Neuronal stem cell (in vitro differentiated cells): Measurements from ENCODE around the gene PPM1L.

Experiments used
- DNase-seq: peaks from one replicate; pipeline ENCODE4 v3.0.0-alpha.2; 2013; ENCODE audit warnings: low spot score
- H2AFZ ChIP-seq: one replicate; pipeline ENCODE4 v1.6.1; 2013; ENCODE audit warnings: mild to moderate bottlenecking, low read length, inconsistent platforms
- H2AK5ac ChIP-seq: 2 replicates; pipeline ENCODE4 v1.6.1; 2013; ENCODE audit warnings: low read depth, mild to moderate bottlenecking, inconsistent platforms, low read length, moderate library complexity, mixed read lengths
- H2BK120ac ChIP-seq: 2 replicates; pipeline ENCODE4 v1.6.1; 2013; ENCODE audit warnings: low read depth, mild to moderate bottlenecking, inconsistent platforms, low read length, moderate library complexity, mixed read lengths
- H2BK12ac ChIP-seq: one replicate; pipeline ENCODE4 v1.6.1; 2013; ENCODE audit warnings: low read length, inconsistent platforms
- H2BK15ac ChIP-seq: 2 replicates; pipeline ENCODE4 v1.6.1; 2013; ENCODE audit warnings: mild to moderate bottlenecking, low read length, inconsistent platforms, mixed read lengths
- H2BK5ac ChIP-seq: one replicate; pipeline ENCODE4 v1.6.1; 2013; ENCODE audit warnings: inconsistent platforms, mild to moderate bottlenecking, low read length, moderate library complexity
- H3K14ac ChIP-seq: one replicate; pipeline ENCODE4 v1.6.1; 2013; ENCODE audit warnings: low read length, inconsistent platforms
- H3K18ac ChIP-seq: 2 replicates; pipeline ENCODE4 v1.6.1; 2013; ENCODE audit warnings: low read length, inconsistent platforms
- H3K23ac ChIP-seq: 2 replicates; pipeline ENCODE4 v1.6.1; 2013; ENCODE audit warnings: low read depth, mild to moderate bottlenecking, mixed read lengths, low read length, inconsistent platforms; ENCODE audit not compliant: poor library complexity
- H3K27ac ChIP-seq: replicated peaks from 3 replicates; pipeline ENCODE4 v1.5.1; 2013; ENCODE audit warnings: low read length, inconsistent platforms
- H3K27me3 ChIP-seq, 3 experiments: 2 replicates each; pipeline ENCODE4 v1.6.1; 2013; ENCODE audit warnings: low read length in 3 of 3, mild to moderate bottlenecking in 2 of 3, inconsistent platforms in 1 of 3, low read depth in 1 of 3, mixed read lengths in 1 of 3, moderate library complexity in 1 of 3; ENCODE audit not compliant: control insufficient read depth in 3 of 3, insufficient read depth in 3 of 3
- H3K36me3 ChIP-seq, 2 donors: replicated peaks in 1 of 2; 2 replicates each; pipeline ENCODE4 v1.6.1; 2013; ENCODE audit warnings: low read length in 2 of 2; ENCODE audit not compliant: control insufficient read depth in 2 of 2, insufficient read depth in 2 of 2
- H3K4ac ChIP-seq: 2 replicates; pipeline ENCODE4 v1.6.1; 2013; ENCODE audit warnings: inconsistent platforms, mild to moderate bottlenecking, low read length, moderate library complexity
- H3K4me1 ChIP-seq, 2 donors: 1 replicate in 1 of 2; 2 replicates in 1 of 2; pipeline ENCODE4 v1.6.1; 2013; ENCODE audit warnings: low read length in 2 of 2, low read depth in 1 of 2; ENCODE audit not compliant: control insufficient read depth in 2 of 2, insufficient read depth in 1 of 2
- H3K4me2 ChIP-seq: one replicate; pipeline ENCODE4 v1.6.1; 2013; ENCODE audit warnings: mild to moderate bottlenecking, low read length, inconsistent platforms; ENCODE audit not compliant: insufficient read depth, poor library complexity, severe bottlenecking
- H3K4me3 ChIP-seq, 2 donors: 2 replicates each; pipeline ENCODE4 v1.5.1; 2013; ENCODE audit warnings: low read length in 2 of 2, mild to moderate bottlenecking in 2 of 2, inconsistent platforms in 1 of 2, moderate library complexity in 1 of 2
- H3K79me1 ChIP-seq: one replicate; pipeline ENCODE4 v1.6.1; 2013; ENCODE audit warnings: low read depth, mild to moderate bottlenecking, inconsistent platforms, low read length, moderate library complexity
- H3K9ac ChIP-seq: one replicate; pipeline ENCODE4 v1.6.1; 2013; ENCODE audit warnings: mild to moderate bottlenecking, low read depth, low read length, inconsistent platforms; ENCODE audit not compliant: poor library complexity
- H3K9me3 ChIP-seq, 2 donors: replicated peaks in 1 of 2; 2 replicates each; pipeline versions ENCODE3 to v1.6.1; 2013; ENCODE audit warnings: low read length in 2 of 2, mild to moderate bottlenecking in 2 of 2, inconsistent platforms in 1 of 2, low read depth in 1 of 2, mixed read lengths in 1 of 2, moderate library complexity in 1 of 2; ENCODE audit not compliant: control insufficient read depth in 2 of 2, insufficient read depth in 1 of 2
- H4K8ac ChIP-seq: one replicate; pipeline ENCODE4 v1.6.1; 2013; ENCODE audit warnings: low read depth, mild to moderate bottlenecking, inconsistent platforms, low read length, moderate library complexity
- H4K91ac ChIP-seq: one replicate; pipeline ENCODE4 v1.6.1; 2013; ENCODE audit warnings: low read length, low read depth, mild to moderate bottlenecking, inconsistent platforms; ENCODE audit not compliant: poor library complexity
- WGBS, 2 donors: extraction: QIAGEN DNeasy Blood & Tissue Kit; methylation state at CpG; one replicate each; pipeline ENCODE4 v1.1.7; 2013; ENCODE audit warnings: missing lambda C conversion rate in 2 of 2, mixed read lengths in 1 of 2; ENCODE audit not compliant: insufficient read length in 2 of 2, insufficient replicate concordance in 1 of 2; ENCODE audit errors: extremely low coverage in 2 of 2; 5-methylcytosine and 5-hydroxymethylcytosine counted together

Gene PPM1L

DNA sequence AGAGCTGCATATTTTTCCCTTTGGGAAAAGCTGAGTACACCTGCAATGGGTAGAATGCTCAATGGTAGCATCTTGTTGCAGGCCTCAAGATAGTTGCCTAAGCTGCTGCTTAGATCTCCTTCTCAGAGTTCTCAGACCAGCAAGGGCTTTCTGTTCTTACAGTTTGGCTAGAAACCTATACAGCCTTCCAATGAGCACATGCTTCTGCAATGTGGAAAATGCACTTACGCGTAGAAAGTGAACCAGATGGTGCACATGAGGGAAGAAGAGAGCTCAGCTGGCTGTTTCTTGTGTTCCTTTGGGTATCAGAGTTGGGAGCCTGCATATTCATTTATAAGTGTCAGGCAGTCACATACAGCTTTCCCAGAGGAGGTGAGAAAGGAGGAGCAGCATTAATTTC is 212.7 kb downstream of the PPM1L start:
- H3K27ac ChIP-seq, result no peak overlapping the region
- no peaks in the 10 kb centered on the region for H3K27me3 ChIP-seq
- H3K4ac ChIP-seq, result no peak overlapping the region
- no peak overlapping the region for H4K91ac ChIP-seq
- no peak overlapping the region for H3K18ac ChIP-seq
- no peak overlapping the region for H3K4me2 ChIP-seq
- H2AFZ ChIP-seq, result no peak overlapping the region
- H4K8ac ChIP-seq, result no peak overlapping the region
- H3K79me1 ChIP-seq, result no peaks in the 10 kb centered on the region
- no peaks in the 10 kb centered on the region for H3K36me3 ChIP-seq
- no peak overlapping the region for H3K9ac ChIP-seq
- DNase-seq, result no peak
- no CpG with 5 or more reads among the region's 2 CpGs for WGBS, 2 donors
- no peak overlapping the region for H3K4me3 ChIP-seq
- H3K14ac ChIP-seq, result no peak overlapping the region
- H2BK5ac ChIP-seq, result no peak overlapping the region
- no peaks in the 10 kb centered on the region for H3K4me1 ChIP-seq
- no peak overlapping the region for H2BK12ac ChIP-seq
- no peak overlapping the region for H2BK15ac ChIP-seq
- H3K9me3 ChIP-seq, result peaks cover 0 to 9% of the 10 kb centered on the region in 2 donors
- H2AK5ac ChIP-seq, result no peak overlapping the region
- no peak overlapping the region for H2BK120ac ChIP-seq
- no peak overlapping the region for H3K23ac ChIP-seq

DNA sequence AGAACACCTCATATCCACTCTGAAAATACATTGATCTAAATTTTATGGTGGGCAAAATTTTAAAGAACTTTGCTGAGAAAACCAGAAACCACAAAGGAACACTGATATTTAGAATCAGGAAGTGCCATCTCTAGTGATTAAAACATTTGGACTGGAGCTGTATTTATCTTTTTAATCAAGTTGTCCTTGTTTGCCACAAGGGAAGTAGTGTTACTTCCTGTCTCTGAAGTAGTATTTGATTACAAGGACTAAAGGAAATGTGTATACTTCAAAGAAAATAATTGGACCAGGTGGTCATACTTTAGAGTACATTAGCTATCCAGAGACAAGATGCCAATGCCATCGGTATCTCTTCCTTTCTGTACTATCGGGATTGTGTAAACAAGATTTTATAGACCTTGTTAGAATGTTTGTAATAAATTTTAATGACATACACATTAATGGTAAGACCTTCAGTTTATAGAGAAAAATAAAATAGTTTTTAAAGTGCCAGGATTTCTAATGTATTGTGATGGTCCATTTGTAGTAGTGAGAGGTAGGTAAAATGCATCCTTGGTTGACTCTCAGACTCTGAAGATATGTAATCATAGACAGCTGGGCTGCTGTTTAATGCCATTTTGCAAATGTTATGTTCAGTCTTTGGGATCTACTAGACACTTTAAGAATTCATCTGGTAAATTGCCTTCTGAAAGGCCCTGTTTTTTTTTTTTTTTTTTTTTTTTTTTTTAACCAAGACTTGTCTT is 217.2 kb downstream of the PPM1L start:
- no peak overlapping the region for H3K18ac ChIP-seq
- H3K36me3 ChIP-seq, result no peaks in the 10 kb centered on the region
- no peak overlapping the region for H2AK5ac ChIP-seq
- H3K4me1 ChIP-seq, result no peaks in the 10 kb centered on the region
- H3K4me2 ChIP-seq, result no peak overlapping the region
- WGBS, 2 donors, result no CpG with 5 or more reads among the region's 2 CpGs
- no peak overlapping the region for H3K23ac ChIP-seq
- no peak overlapping the region for H4K8ac ChIP-seq
- no peak overlapping the region for H3K9ac ChIP-seq
- H3K27me3 ChIP-seq, result no peaks in the 10 kb centered on the region
- no peak overlapping the region for H2AFZ ChIP-seq
- H3K79me1 ChIP-seq, result no peaks in the 10 kb centered on the region
- no peak overlapping the region for H2BK12ac ChIP-seq
- H2BK5ac ChIP-seq, result no peak overlapping the region
- H4K91ac ChIP-seq, result no peak overlapping the region
- H2BK15ac ChIP-seq, result no peak overlapping the region
- no peak overlapping the region for H3K4ac ChIP-seq
- H3K14ac ChIP-seq, result no peak overlapping the region
- H3K9me3 ChIP-seq, result peaks cover 0 to 4% of the 10 kb centered on the region in 2 donors
- H2BK120ac ChIP-seq, result no peak overlapping the region
- DNase-seq, result no peak
- H3K27ac ChIP-seq, result no peak overlapping the region
- H3K4me3 ChIP-seq, result no peak overlapping the region

DNA sequence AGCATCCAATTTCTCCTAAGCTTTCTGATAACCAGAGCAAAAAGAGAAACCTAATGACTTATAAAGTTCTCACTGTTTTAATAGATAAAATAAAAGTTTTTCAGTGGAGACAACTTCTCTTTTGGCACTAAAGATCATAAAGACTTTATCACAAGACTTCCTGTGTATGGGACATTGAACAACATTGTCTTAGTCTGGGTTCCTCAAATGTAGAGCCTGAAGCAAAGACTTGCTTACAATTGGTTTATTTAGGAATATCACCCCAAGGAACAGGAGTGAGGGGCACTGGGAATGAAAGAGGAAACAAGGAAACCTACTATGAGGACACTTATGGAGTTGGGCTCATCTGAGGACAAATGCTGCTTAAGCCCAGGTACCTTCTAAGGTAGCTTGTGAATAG is 221.7 kb downstream of the PPM1L start:
- no peak overlapping the region for H2BK15ac ChIP-seq
- no peak for DNase-seq
- peaks cover 0 to 15% of the 10 kb centered on the region in 2 donors for H3K9me3 ChIP-seq

DNA sequence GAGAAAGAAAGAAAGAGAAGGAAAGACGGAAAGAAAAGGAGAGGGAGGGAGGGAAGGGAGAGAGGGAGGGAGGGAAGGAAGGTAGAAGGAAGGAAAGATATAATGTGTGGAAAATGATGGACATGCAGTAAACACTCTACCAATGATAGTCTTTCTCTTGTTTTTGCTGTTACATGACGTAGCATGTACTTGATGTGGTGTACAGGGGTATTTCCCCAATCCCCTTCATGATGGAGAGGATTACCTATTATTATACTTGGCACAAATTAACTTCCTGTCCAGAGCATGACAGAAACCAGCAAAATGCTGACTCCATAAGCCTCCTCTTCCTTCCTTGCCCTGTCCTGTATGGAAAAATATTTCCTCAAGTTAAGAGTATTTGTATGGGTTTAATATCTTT is 224.7 kb downstream of the PPM1L start:
- no peak overlapping the region for H3K4me2 ChIP-seq
- H2BK120ac ChIP-seq, result no peak overlapping the region
- no peak overlapping the region for H3K9ac ChIP-seq
- no peak overlapping the region for H4K8ac ChIP-seq
- WGBS, 2 donors, result no CpG with 5 or more reads among the region's 2 CpGs
- no peak overlapping the region for H3K14ac ChIP-seq
- no peak overlapping the region for H3K27ac ChIP-seq
- no peak overlapping the region for H2BK5ac ChIP-seq
- DNase-seq, result no peak
- H2AFZ ChIP-seq, result no peak overlapping the region
- H3K27me3 ChIP-seq, result no peaks in the 10 kb centered on the region
- H2BK15ac ChIP-seq, result no peak overlapping the region
- no peak overlapping the region for H2BK12ac ChIP-seq
- H3K4me3 ChIP-seq, result no peak overlapping the region
- no peak overlapping the region for H3K23ac ChIP-seq
- no peak overlapping the region for H3K18ac ChIP-seq
- no peak overlapping the region for H2AK5ac ChIP-seq
- no peaks in the 10 kb centered on the region for H3K36me3 ChIP-seq
- no peaks in the 10 kb centered on the region for H3K79me1 ChIP-seq
- H3K4me1 ChIP-seq, result peaks cover 0 to 11% of the 10 kb centered on the region in 2 donors
- peaks cover 0 to 26% of the 10 kb centered on the region in 2 donors for H3K9me3 ChIP-seq
- no peak overlapping the region for H3K4ac ChIP-seq
- H4K91ac ChIP-seq, result no peak overlapping the region

More for the DNA sequence above, 221.7 kb downstream of the PPM1L start:
- H3K4me3 ChIP-seq, result no peak overlapping the region
- no peak overlapping the region for H4K91ac ChIP-seq
- no peak overlapping the region for H2BK120ac ChIP-seq
- no peak overlapping the region for H2AK5ac ChIP-seq
- H3K27ac ChIP-seq, result no peak overlapping the region
- H2BK5ac ChIP-seq, result no peak overlapping the region
- no peaks in the 10 kb centered on the region for H3K79me1 ChIP-seq
- H3K27me3 ChIP-seq, result no peaks in the 10 kb centered on the region
- no peak overlapping the region for H3K14ac ChIP-seq
- H4K8ac ChIP-seq, result no peak overlapping the region
- no peak overlapping the region for H3K4me2 ChIP-seq
- H3K18ac ChIP-seq, result no peak overlapping the region
- H3K36me3 ChIP-seq, result no peaks in the 10 kb centered on the region
- H3K4me1 ChIP-seq, result peaks cover 0 to 4% of the 10 kb centered on the region in 2 donors
- no peak overlapping the region for H2AFZ ChIP-seq
- no peak overlapping the region for H2BK12ac ChIP-seq
- no peak overlapping the region for H3K23ac ChIP-seq
- no peak overlapping the region for H3K9ac ChIP-seq
- H3K4ac ChIP-seq, result no peak overlapping the region
